Breast epithelium (tissue), 3 donors: Measurements from ENCODE around the gene ACAN.

ENCODE experiments used
- CTCF ChIP-seq, 3 donors: fragments of 450-650 bp; IDR thresholded peaks; one replicate each; pipeline ENCODE4 v1.5.1; 2016 to 2017; ENCODE audit warnings: antibody characterized with exemption in 3 of 3, mild to moderate bottlenecking in 3 of 3, moderate library complexity in 3 of 3
- POLR2A ChIP-seq: fragments of 450-650 bp; IDR thresholded peaks from one replicate; pipeline ENCODE4 v1.6.1; 2016; ENCODE audit warnings: antibody characterized with exemption, mild to moderate bottlenecking, moderate library complexity
- POLR2AphosphoS5 ChIP-seq, 3 donors: sonication (generic); formaldehyde crosslinking; IDR thresholded peaks; one replicate each; pipeline ENCODE4 v1.6.1; 2017; ENCODE audit warnings: antibody characterized with exemption in 3 of 3

- TF ChIP-seq POLR2A (no peak), CTCF (IDR thresholded peaks at IDR 0.05) (no peak), POLR2AphosphoS5 (IDR thresholded peaks at IDR 0.05) (no peak)
Observed at GRCh38 chr15:88828791-88829190, 25.6 kb downstream of the ACAN start.
